Uterus (tissue), 2 donors: ENCODE measurements around the gene ZC3HAV1L.

ENCODE experiments used
- CTCF ChIP-seq, 4 experiments: fragments of 200-600 bp in 2 of 4; fragments of 450-650 bp in 2 of 4; sonication (generic) in 2 of 4; IDR thresholded peaks; one replicate each; pipeline ENCODE4 v1.5.1; 2016 to 2019; ENCODE audit warnings: antibody characterized with exemption in 4 of 4, mild to moderate bottlenecking in 2 of 4, moderate library complexity in 1 of 4
- POLR2A ChIP-seq, 2 donors: fragments of 450-650 bp; IDR thresholded peaks; one replicate each; pipeline ENCODE4 v1.6.1; 2016; ENCODE audit warnings: antibody characterized with exemption in 2 of 2, mild to moderate bottlenecking in 1 of 2, moderate library complexity in 1 of 2

DNA sequence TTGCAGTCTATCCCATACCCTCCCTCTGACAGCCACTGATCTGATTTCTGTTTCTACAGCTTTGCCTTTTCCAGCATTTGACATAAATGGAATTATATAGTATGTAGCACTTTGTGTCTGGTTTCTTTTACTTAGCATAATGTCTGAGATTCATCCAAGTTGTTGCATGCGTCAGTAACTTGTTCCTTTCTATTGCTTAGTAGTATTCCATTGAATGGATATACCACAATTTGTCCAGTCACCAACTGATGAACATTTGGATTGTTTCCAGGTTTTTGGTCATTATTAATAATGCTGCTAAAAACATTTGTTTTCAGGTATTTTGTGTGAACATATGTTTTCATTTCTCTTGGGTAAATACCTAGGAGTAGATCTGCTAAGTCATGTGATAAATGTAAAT, 48.2 kb downstream of the ZC3HAV1L start:
- TF ChIP-seq CTCF (IDR thresholded peaks at IDR 0.05) (no peak), POLR2A (IDR thresholded peaks at IDR 0.05) (no peak)
